HFF-Myc (cell line): Measurements from ENCODE around the gene KLB.

Experiments
- DNase-seq: peaks from one replicate; pipeline ENCODE4 v3.0.0-alpha.2; 2011; ENCODE audit warnings: low read depth; ENCODE audit errors: extremely low read depth
- H3K4me3 ChIP-seq: replicated peaks from 2 replicates; pipeline ENCODE4 v1.5.1; 2011; ENCODE audit warnings: low read depth, mild to moderate bottlenecking, control low read depth, low read length
- CTCF ChIP-seq: IDR thresholded peaks from 2 replicates; pipeline ENCODE4 v1.5.1; 2012; ENCODE audit warnings: mild to moderate bottlenecking, low read depth, low read length, control low read depth; ENCODE audit errors: missing control alignments

Gene KLB

GRCh38 chr4:39426728-39427127, 20.0 kb downstream of the KLB start:
- TF ChIP-seq CTCF = no peak
- no peak for DNase-seq
- H3K4me3 ChIP-seq = no peak overlapping the region

DNA sequence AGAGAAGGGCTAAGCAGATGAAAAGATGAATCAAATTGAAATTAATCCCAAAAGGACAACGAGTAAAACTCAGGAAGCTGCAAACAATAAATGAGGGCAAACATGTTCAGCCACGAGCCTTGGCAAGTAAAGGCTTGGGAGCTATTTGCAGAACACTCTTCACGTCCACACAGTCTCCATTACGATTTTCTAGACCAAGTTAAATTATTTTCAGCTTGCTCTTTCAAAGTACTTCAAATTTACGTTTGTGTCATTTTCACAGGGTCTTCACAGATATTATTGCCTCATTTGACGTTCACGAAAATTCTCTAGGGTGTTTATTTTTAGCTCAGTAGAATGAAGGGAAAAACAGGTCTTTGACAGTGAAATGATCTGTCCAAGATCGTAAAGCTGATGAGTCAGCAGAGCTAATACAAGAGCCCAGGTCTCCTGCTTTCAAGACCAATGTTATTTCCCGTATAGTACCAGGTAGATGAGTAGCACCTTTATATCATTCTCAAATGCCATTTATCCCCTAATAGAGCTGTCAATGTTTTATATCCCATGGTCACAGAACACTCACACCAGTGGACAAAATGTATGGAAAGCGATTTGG, 20.9 kb downstream of the KLB start:
- no peak overlapping the region for H3K4me3 ChIP-seq
- no peak for TF ChIP-seq CTCF
- no peak for DNase-seq

GRCh38 chr4:39429476-39430334, 23.0 kb downstream of the KLB start:
- TF ChIP-seq CTCF = no peak
- no peak overlapping the region for H3K4me3 ChIP-seq
- DNase-seq = no peak

GRCh38 chr4:39433878-39434492, 27.3 kb downstream of the KLB start:
- H3K4me3 ChIP-seq = no peak overlapping the region
- TF ChIP-seq CTCF = no peak
- no peak for DNase-seq

DNA sequence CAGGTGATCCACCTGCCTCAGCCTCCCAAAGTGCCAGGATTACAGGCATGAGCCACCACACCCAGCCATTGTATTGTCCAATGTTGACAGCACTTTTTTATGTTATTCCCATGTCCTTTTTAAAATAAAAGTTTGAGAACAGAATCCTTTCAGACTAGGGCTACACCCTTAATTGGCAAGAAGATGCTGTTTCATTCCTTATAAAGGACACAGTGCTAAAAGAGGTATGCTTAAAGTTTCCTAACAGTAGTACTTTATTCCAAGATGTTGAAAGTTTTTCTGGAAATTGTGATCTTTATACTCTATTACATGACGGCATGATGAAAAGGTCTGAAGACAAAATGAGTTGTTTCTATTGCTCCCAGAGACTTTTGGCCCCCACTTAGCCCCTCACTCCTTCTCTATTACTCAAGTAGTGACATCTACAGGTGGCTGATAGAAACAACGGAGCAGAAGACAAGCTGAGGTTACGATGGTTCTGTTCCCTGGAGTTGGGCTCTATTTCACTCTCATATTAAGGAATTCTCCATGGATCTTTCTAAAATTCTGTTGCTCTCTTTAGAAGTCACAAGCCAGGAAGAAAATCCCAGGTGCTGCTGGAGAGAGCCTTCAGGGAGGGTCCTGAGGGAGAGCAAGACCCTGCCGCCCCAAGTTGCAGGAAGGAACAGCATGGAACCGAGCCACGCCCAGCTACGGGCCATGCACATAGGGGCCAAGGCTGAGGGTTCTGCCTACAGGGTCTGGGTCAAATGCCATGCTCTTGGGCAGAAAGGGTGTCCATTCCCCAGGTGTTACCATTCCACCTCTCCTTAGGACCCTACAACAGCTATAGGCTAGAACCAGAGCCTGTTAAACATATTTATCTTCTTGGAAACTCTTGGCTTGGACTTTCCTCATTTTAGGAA, 29.2 kb downstream of the KLB start:
- DNase-seq = no peak
- no peak for TF ChIP-seq CTCF
- H3K4me3 ChIP-seq = no peak overlapping the region

DNA sequence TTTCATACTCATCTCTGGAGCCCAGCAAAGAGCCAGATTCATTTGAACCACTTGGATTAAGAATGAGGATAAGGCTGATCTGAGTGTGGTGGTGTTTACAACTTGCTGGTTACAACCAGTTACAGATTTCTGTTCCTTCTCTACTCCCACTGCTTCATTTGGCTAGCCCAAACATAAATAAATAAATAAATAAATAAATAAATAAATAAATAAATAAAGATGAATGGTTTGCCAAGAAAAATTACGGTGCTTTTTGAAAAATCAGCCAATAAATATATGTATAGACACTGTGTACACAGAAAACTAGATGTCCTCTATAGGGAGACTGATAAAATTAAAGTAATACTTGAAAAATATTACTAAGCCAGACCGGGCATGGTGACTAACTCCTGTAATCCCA, 34.9 kb downstream of the KLB start:
- no peak overlapping the region for H3K4me3 ChIP-seq
- no peak for DNase-seq
- no peak for TF ChIP-seq CTCF
